SK-N-SH (cell line): ENCODE data around the gene UNC119. TPM values are rescaled to one million over a fixed set of nuclear protein-coding genes. Genes with fewer than 3 reads are reported as not detected.

Source experiments
- CTCF ChIA-PET: fragments of 300-600, 350-600 bp; formaldehyde crosslinking; extraction: SDS; loops from one replicate; lab custom pipeline; 2021; lab: Yijun Ruan, JAX
- POLR2A ChIA-PET: fragments of 350-600 bp; sonication (Branson Sonifier 250); formaldehyde crosslinking; extraction: SDS; loops from one replicate; lab custom pipeline; 2020; ENCODE audit warnings: antibody characterized with exemption, inconsistent platforms; lab: Yijun Ruan, JAX
- DNase-seq: peaks from one replicate; pipeline ENCODE4 v3.0.0; 2012
- H2AFZ ChIP-seq: fragments of 200-600 bp; sonication (generic); 2 replicates; pipeline ENCODE4 v1.8.1; 2016; ENCODE audit warnings: antibody characterized with exemption, mild to moderate bottlenecking, low read depth
- H3F3A ChIP-seq: fragments of 200-600 bp; sonication (generic); replicated peaks from 2 replicates; pipeline ENCODE3; 2016; ENCODE audit warnings: antibody characterized with exemption, mild to moderate bottlenecking; ENCODE audit not compliant: insufficient read depth
- H3K27ac ChIP-seq, 2 experiments: fragments of 200-500 bp in 1 of 2; fragments of 200-600 bp in 1 of 2; sonication (Bioruptor generic) in 1 of 2; sonication (generic), shearing (Covaris generic) in 1 of 2; 2 replicates each; pipeline versions ENCODE4 v1.5.1 to v1.6.1; 2014 to 2016; ENCODE audit warnings: low read depth in 2 of 2, inconsistent platforms in 1 of 2, low read length in 1 of 2, mild to moderate bottlenecking in 1 of 2, mixed read lengths in 1 of 2
- H3K27me3 ChIP-seq: fragments of 200-600 bp; sonication (generic), shearing (Covaris generic); 2 replicates; pipeline ENCODE4 v1.6.1; 2016; ENCODE audit warnings: mixed run types; ENCODE audit not compliant: insufficient read depth
- H3K36me3 ChIP-seq, 2 experiments: fragments of 200-500 bp in 1 of 2; fragments of 200-600 bp in 1 of 2; sonication (Bioruptor generic) in 1 of 2; sonication (generic) in 1 of 2; replicated peaks in 1 of 2; 2 replicates each; pipeline versions ENCODE3 to v1.5.1; 2014 to 2016; ENCODE audit warnings: low read length in 1 of 2, mild to moderate bottlenecking in 1 of 2; ENCODE audit not compliant: insufficient read depth in 2 of 2, control insufficient read depth in 1 of 2
- H3K4me1 ChIP-seq, 2 experiments: fragments of 200-500 bp in 1 of 2; fragments of 200-600 bp in 1 of 2; sonication (Bioruptor generic) in 1 of 2; sonication (generic), shearing (Covaris generic) in 1 of 2; 2 replicates each; pipeline versions ENCODE4 v1.5.1 to v1.6.1; 2014 to 2016; ENCODE audit warnings: low read depth in 1 of 2, low read length in 1 of 2, mixed run types in 1 of 2; ENCODE audit not compliant: insufficient read depth in 2 of 2, control insufficient read depth in 1 of 2
- H3K4me2 ChIP-seq: fragments of 200-600 bp; sonication (generic), shearing (Covaris generic); 2 replicates; pipeline ENCODE4 v1.6.1; 2017; ENCODE audit warnings: mixed run types
- H3K4me3 ChIP-seq, 2 experiments: fragments of 200-500 bp in 1 of 2; fragments of 200-600 bp in 1 of 2; sonication (Bioruptor generic) in 1 of 2; sonication (generic), shearing (Covaris generic) in 1 of 2; 2 replicates each; pipeline versions ENCODE4 v1.5.1 to v1.8.1; 2014 to 2016; ENCODE audit warnings: low read depth in 2 of 2, inconsistent platforms in 1 of 2, low read length in 1 of 2, mild to moderate bottlenecking in 1 of 2, mixed read lengths in 1 of 2, moderate library complexity in 1 of 2
- H3K79me2 ChIP-seq: fragments of 200-600 bp; sonication (generic); 2 replicates; pipeline ENCODE4 v1.8.1; 2017; ENCODE audit warnings: mild to moderate bottlenecking; ENCODE audit not compliant: insufficient read depth
- H3K9ac ChIP-seq: fragments of 200-600 bp; sonication (generic); 2 replicates; pipeline ENCODE4 v1.6.1; 2017; ENCODE audit warnings: mixed run types
- H3K9me2 ChIP-seq: fragments of 200-600 bp; sonication (generic); 2 replicates; pipeline ENCODE4 v1.6.1; 2017; ENCODE audit warnings: mixed run types
- H3K9me3 ChIP-seq: fragments of 200-600 bp; sonication (generic); 2 replicates; pipeline ENCODE4 v1.6.1; 2017; ENCODE audit warnings: mixed run types, mild to moderate bottlenecking, moderate library complexity
- H4K20me1 ChIP-seq: fragments of 200-600 bp; sonication (generic); 2 replicates; pipeline ENCODE4 v1.6.1; 2017; ENCODE audit warnings: mild to moderate bottlenecking, mixed run types; ENCODE audit not compliant: insufficient read depth
- CHD2 ChIP-seq: fragments of 150-350 bp; IDR thresholded peaks from 2 replicates; pipeline ENCODE4 v1.6.1; 2018; ENCODE audit warnings: low read length; ENCODE audit not compliant: partially characterized antibody
- ELF1 ChIP-seq: IDR thresholded peaks from 2 replicates; pipeline ENCODE4 v1.4.0; 2012
- FOSL2 ChIP-seq: IDR thresholded peaks from 2 replicates; pipeline ENCODE4 v1.4.0; 2012; ENCODE audit warnings: low read depth, mild to moderate bottlenecking, moderate library complexity, borderline replicate concordance
- FOXM1 ChIP-seq: IDR thresholded peaks from 2 replicates; pipeline ENCODE4 v1.4.0; 2012; ENCODE audit warnings: low read depth, mild to moderate bottlenecking
- GABPA ChIP-seq: IDR thresholded peaks from 2 replicates; pipeline ENCODE4 v1.4.0; 2012; ENCODE audit warnings: low read depth, mild to moderate bottlenecking
- MXI1 ChIP-seq: IDR thresholded peaks from 2 replicates; pipeline ENCODE4 v1.6.1; 2012; ENCODE audit warnings: mild to moderate bottlenecking, low read depth, low read length, improper control_type of control experiment
- REST ChIP-seq: IDR thresholded peaks from 2 replicates; pipeline ENCODE4 v1.6.1; 2012; ENCODE audit warnings: mild to moderate bottlenecking, low read depth, low read length, moderate library complexity
- RFX5 ChIP-seq: IDR thresholded peaks from 2 replicates; pipeline ENCODE4 v1.6.1; 2012; ENCODE audit warnings: mild to moderate bottlenecking, improper control_type of control experiment, low read length
- SMC3 ChIP-seq: IDR thresholded peaks from 2 replicates; pipeline ENCODE4 v1.6.1; 2012; ENCODE audit warnings: low read depth, low read length, improper control_type of control experiment
- WGBS: methylation state at CpG from one replicate; pipeline ENCODE4 v1.1.6; 2017; ENCODE audit warnings: low lambda C conversion rate; 5-methylcytosine and 5-hydroxymethylcytosine counted together
- polyA plus RNA-seq, 3 experiments: library from polyadenylated mRNA; depleted of rRNA; stranded (reverse); fragments of >200 nt; gene quantifications; 2 replicates each; pipeline ENCODE4 v1.2.3, GENCODE V29; 2012
- TF ChIP-seq, protein P1 (sequence below): IDR thresholded peaks from 2 replicates; pipeline ENCODE4 v1.4.0; 2012; ENCODE audit warnings: low read depth

Gene UNC119
- polyA plus RNA-seq, 1 of the 3 experiments (the other 2 are of a cell fraction) = 89.9 TPM

DNA sequence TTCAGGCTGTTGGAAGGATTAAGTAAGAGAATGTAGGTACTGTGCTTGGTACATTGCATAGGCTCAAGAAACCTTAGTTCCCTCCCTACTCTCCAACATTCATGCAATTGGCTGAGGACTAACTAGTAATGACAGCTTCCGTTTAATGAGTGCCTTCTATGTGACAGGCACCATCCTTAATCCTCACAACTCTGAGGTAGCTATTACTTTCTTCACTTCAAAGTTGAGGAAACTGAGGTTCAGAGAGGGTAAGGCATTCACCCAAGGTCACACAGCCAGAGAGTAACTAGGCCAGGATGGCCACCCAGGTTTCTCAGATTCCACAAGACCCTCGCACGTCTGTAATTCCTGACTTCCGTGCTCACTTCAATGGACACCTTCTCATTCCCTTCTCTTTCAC lies 22.2 kb downstream of the UNC119 start:
- H3K79me2 ChIP-seq = no peaks in the 10 kb centered on the region
- H3K4me3 ChIP-seq = no peak overlapping the region
- no peak for DNase-seq
- WGBS = 75% methylated on average over 4 of the region's 4 CpGs
- no peaks in the 10 kb centered on the region for H4K20me1 ChIP-seq
- ChIA-PET POLR2A (no interaction called here), CTCF (interaction anchor here (3.0 kb wide), 1 partner anchor 11 kb away, joined by 15 read pairs; no protein-coding TSS in a partner anchor)
- H3K4me1 ChIP-seq = peaks cover 0 to 6% of the 10 kb centered on the region in 2 experiments; a peak in 1 of 4 replicates
- H3K9me2 ChIP-seq = no peaks in the 10 kb centered on the region
- no peak overlapping the region for H3K4me2 ChIP-seq
- H3K9ac ChIP-seq = no peak overlapping the region
- TF ChIP-seq FOSL2 (no peak), RFX5 (no peak), FOXM1 (no peak), CHD2 (no peak)
- TF ChIP-seq, protein P1, sequence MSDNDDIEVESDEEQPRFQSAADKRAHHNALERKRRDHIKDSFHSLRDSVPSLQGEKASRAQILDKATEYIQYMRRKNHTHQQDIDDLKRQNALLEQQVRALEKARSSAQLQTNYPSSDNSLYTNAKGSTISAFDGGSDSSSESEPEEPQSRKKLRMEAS = no peak
- H2AFZ ChIP-seq = no peak overlapping the region
- no peak overlapping the region for H3K27ac ChIP-seq
- H3F3A ChIP-seq = no peaks in the 10 kb centered on the region
- H3K9me3 ChIP-seq = no peaks in the 10 kb centered on the region
- peaks cover 10% of the 10 kb centered on the region; the same call in 1 of the 2 replicates for H3K27me3 ChIP-seq
- H3K36me3 ChIP-seq = no peaks in the 10 kb centered on the region

DNA sequence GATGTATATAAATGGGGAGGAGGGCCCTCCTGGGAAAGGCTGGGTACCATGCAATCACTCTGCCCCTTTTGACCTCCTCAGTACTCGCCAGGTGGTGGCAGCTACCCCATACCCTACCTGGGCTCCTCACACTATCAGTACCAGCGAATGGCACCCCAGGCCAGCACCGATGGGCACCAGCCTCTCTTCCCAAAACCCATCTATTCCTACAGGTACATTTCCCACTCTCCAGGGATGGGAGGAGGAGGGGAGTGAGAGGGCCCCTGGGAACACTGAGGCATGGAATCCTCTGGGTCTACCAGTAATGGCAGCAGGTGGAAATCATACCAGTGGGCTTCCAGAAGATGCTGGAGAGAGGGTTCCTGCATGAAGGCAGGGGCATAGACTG lies 23.4 kb downstream of the UNC119 start:
- H3K9ac ChIP-seq = no peak overlapping the region
- H3K36me3 ChIP-seq = no peaks in the 10 kb centered on the region
- DNase-seq = no peak
- H3K9me3 ChIP-seq = no peaks in the 10 kb centered on the region
- H3K4me1 ChIP-seq = peaks cover 0 to 6% of the 10 kb centered on the region in 2 experiments; a peak in 1 of 4 replicates
- no peak overlapping the region for H3K4me2 ChIP-seq
- H2AFZ ChIP-seq = no peak overlapping the region
- H4K20me1 ChIP-seq = no peaks in the 10 kb centered on the region
- 69% methylated on average over 3 of the region's 3 CpGs for WGBS
- CTCF ChIA-PET = interaction anchor here (0.8 to 3.0 kb wide), 2 partner anchors 12 to 18 kb away, joined by 3 to 15 read pairs; no protein-coding TSS in a partner anchor
- no peak overlapping the region for H3K4me3 ChIP-seq
- no peaks in the 10 kb centered on the region for H3F3A ChIP-seq
- no peak overlapping the region for H3K27ac ChIP-seq
- POLR2A ChIA-PET = no interaction called here
- TF ChIP-seq REST (no peak), MXI1 (no peak), GABPA (no peak), SMC3 (no peak), ELF1 (no peak)
- TF ChIP-seq, all 33 proteins: peak for 0
- H3K9me2 ChIP-seq = no peaks in the 10 kb centered on the region
- no peaks in the 10 kb centered on the region for H3K79me2 ChIP-seq
- peaks cover 10% of the 10 kb centered on the region; the same call in 1 of the 2 replicates for H3K27me3 ChIP-seq
